HFFc6 (cell line): ENCODE results near the gene CD96. TPM values are rescaled to one million over a fixed set of nuclear protein-coding genes. Genes with fewer than 3 reads are reported as not detected.

Source experiments
- DNase-seq: peaks from one replicate; pipeline ENCODE4 v3.0.0-alpha.2; 2018
- H3K27ac Mint-ChIP-seq: 2 replicates; pipeline ENCODE4 v1.8.0; 2020; ENCODE audit warnings: mild to moderate bottlenecking, mixed read lengths
- H3K27me3 Mint-ChIP-seq: 2 replicates; pipeline ENCODE4 v1.8.0; 2021; ENCODE audit warnings: mild to moderate bottlenecking, moderate library complexity, mixed read lengths; ENCODE audit not compliant: insufficient read depth
- H3K36me3 Mint-ChIP-seq: 2 replicates; pipeline ENCODE4 v1.8.0; 2021; ENCODE audit warnings: low read depth, mixed read lengths
- H3K4me1 Mint-ChIP-seq: 2 replicates; pipeline ENCODE4 v1.8.0; 2020; ENCODE audit warnings: low read depth, mixed read lengths
- H3K4me3 Mint-ChIP-seq: 2 replicates; pipeline ENCODE4 v1.8.0; 2020; ENCODE audit warnings: mild to moderate bottlenecking, moderate library complexity, mixed read lengths
- H3K9me3 Mint-ChIP-seq: 2 replicates; pipeline ENCODE4 v1.8.0; 2020; ENCODE audit warnings: mild to moderate bottlenecking, mixed read lengths
- CTCF ChIP-seq: fragments of 200-600 bp; sonication (generic); IDR thresholded peaks from 2 replicates; pipeline ENCODE4 v1.5.0; 2021; ENCODE audit warnings: antibody characterized with exemption, mild to moderate bottlenecking
- long read RNA-seq: library from polyadenylated mRNA; unstranded; transcript quantifications from one replicate; pipeline ENCODE4 v2.0.0, GENCODE V29; 2019
- total RNA-seq, 6 experiments: library from RNA; stranded (reverse); fragmentation: NEBNext Ultra II Directional; extraction: Animal tissue kit (Norgen Biotek cat#: 25700); gene quantifications; 2 replicates in 1 of 6; 3 replicates in 5 of 6; pipeline ENCODE4 v1.2.3, GENCODE V29; 2021

Gene CD96, protein sequence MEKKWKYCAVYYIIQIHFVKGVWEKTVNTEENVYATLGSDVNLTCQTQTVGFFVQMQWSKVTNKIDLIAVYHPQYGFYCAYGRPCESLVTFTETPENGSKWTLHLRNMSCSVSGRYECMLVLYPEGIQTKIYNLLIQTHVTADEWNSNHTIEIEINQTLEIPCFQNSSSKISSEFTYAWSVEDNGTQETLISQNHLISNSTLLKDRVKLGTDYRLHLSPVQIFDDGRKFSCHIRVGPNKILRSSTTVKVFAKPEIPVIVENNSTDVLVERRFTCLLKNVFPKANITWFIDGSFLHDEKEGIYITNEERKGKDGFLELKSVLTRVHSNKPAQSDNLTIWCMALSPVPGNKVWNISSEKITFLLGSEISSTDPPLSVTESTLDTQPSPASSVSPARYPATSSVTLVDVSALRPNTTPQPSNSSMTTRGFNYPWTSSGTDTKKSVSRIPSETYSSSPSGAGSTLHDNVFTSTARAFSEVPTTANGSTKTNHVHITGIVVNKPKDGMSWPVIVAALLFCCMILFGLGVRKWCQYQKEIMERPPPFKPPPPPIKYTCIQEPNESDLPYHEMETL
- total RNA-seq = not detected
- long read RNA-seq = 0 reads

DNA sequence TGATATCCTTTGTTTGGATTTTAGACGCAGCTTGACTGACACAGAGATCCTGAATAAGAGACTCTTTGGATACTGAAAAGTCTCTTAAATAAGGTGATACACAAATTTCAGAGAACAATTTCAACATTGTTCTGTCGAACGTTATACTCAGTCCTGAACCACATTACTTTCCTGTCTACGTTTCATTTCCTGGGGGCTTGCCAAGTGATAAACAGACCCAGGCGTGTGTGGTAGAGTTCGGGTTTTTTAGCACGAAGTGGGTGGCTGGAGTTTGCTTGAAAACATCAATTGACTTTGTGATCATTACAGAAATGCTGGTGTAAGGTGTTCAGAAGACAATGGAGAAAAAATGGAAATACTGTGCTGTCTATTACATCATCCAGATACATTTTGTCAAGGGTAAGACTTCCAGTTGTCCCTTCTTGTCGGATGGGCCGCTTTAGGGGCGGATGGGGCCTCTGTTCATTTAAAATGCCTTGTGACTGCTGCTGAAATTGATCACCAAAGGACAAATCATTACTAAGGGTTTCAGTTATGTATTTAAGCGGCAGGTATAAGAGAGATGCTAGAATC lies at the start of gene CD96:
TSS of gene CD96 (plus strand) at position 287 of the 573 bp plus-strand sequence. CDS start at position 339, 52 bp downstream.
- Mint-ChIP-seq H3K4me3 (no peak within 1 kb of the TSS), H3K36me3 (no peaks in the 10 kb centered on the region), H3K27me3 (peaks cover 1% of the 10 kb centered on the region; the same call in 1 of the 2 replicates), H3K4me1 (peaks cover 26% of the 10 kb centered on the region), H3K9me3 (no peaks in the 10 kb centered on the region), H3K27ac (no peak within 1 kb of the TSS)
- DNase-seq = no peak
- TF ChIP-seq CTCF = no peak

- Mint-ChIP-seq H3K9me3 (no peaks in the 10 kb centered on the region; the same call in 1 of the 2 replicates), H3K4me1 (no peaks in the 10 kb centered on the region), H3K4me3 (no peak overlapping the region), H3K36me3 (no peaks in the 10 kb centered on the region), H3K27ac (no peak overlapping the region), H3K27me3 (peaks cover 5% of the 10 kb centered on the region)
- no peak for DNase-seq
- TF ChIP-seq CTCF = no peak
Measured at GRCh38 chr3:111493276-111493675, 48.7 kb upstream of the CD96 start.

- Mint-ChIP-seq H3K4me1 (no peaks in the 10 kb centered on the region), H3K9me3 (no peaks in the 10 kb centered on the region), H3K36me3 (no peaks in the 10 kb centered on the region), H3K27me3 (peaks cover 5% of the 10 kb centered on the region), H3K27ac (no peak overlapping the region), H3K4me3 (no peak overlapping the region)
- TF ChIP-seq CTCF = no peak
- no peak for DNase-seq
Measured at GRCh38 chr3:111496894-111497559, 45.0 kb upstream of the CD96 start.

GRCh38 chr3:111498022-111498421 lies 44.0 kb upstream of the CD96 start:
- Mint-ChIP-seq H3K4me1 (no peaks in the 10 kb centered on the region), H3K4me3 (no peak overlapping the region), H3K27ac (no peak overlapping the region), H3K9me3 (no peaks in the 10 kb centered on the region), H3K27me3 (peaks cover 5% of the 10 kb centered on the region), H3K36me3 (no peaks in the 10 kb centered on the region)
- TF ChIP-seq CTCF = no peak
- no peak for DNase-seq

DNA sequence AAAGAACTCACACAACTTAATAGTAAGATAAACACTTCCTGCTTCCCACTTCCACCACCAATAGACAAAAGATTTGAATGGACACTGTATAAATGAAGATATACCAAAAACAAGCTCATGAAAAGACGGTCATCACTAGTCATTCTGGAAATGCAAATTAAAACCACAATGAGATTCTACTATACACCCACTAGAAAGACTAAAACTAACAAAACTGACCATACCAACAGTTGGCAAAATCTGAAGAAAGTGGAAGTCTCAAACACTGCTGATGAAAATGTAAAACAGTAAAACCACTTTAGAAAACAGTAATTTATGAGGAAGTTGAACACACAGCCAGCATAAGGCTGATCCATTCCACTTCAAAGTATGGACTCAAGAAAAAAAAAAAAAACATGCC lies 35.6 kb upstream of the CD96 start:
- H3K4me1 Mint-ChIP-seq = no peaks in the 10 kb centered on the region
- no peak for TF ChIP-seq CTCF

More for the DNA sequence above, 35.6 kb upstream of the CD96 start:
- Mint-ChIP-seq H3K36me3 (no peaks in the 10 kb centered on the region), H3K27ac (no peak overlapping the region), H3K27me3 (no peaks in the 10 kb centered on the region), H3K9me3 (no peaks in the 10 kb centered on the region), H3K4me3 (no peak overlapping the region)
- no peak for DNase-seq
